Prostate gland (tissue), 2 donors: ENCODE results near the gene NAMPT.

ENCODE experiments used
- CTCF ChIP-seq, 4 experiments: fragments of 200-600 bp in 2 of 4; fragments of 450-650 bp in 2 of 4; sonication (generic) in 2 of 4; IDR thresholded peaks; 1 replicate in 3 of 4; 2 replicates in 1 of 4; pipeline ENCODE4 v1.5.1; 2016 to 2019; ENCODE audit warnings: antibody characterized with exemption in 4 of 4, mild to moderate bottlenecking in 2 of 4, moderate library complexity in 2 of 4
- POLR2A ChIP-seq: fragments of 450-650 bp; IDR thresholded peaks from one replicate; pipeline ENCODE4 v1.6.1; 2016; ENCODE audit warnings: antibody characterized with exemption, mild to moderate bottlenecking

GRCh38 chr7:106294334-106294733, 9.6 kb upstream of the NAMPT start:
- TF ChIP-seq CTCF (IDR thresholded peaks at IDR 0.05) (no peak), POLR2A (no peak)
